PC-9 (cell line): Measurements from ENCODE around the gene ATF6. TPM values are rescaled to one million over a fixed set of nuclear protein-coding genes. Genes with fewer than 3 reads are reported as not detected.

Experiments
- BruUV-seq: library from RNA; stranded (reverse); fragments of 400-500 nt; replicated peaks from 2 replicates; lab custom pipeline; 2021; lab: Mats Ljungman, UMichigan
- CTCF ChIA-PET: fragments of 300-600 bp; sonication (Branson Sonifier 250); formaldehyde crosslinking; loops from one replicate; lab custom pipeline; 2022; ENCODE audit warnings: antibody characterized with exemption; lab: Charles Lee
- POLR2A ChIA-PET: fragments of 300-600 bp; sonication (Branson Sonifier 250); formaldehyde crosslinking; loops from one replicate; lab custom pipeline; 2022; ENCODE audit warnings: antibody characterized with exemption; ENCODE audit not compliant: unreplicated experiment; lab: Charles Lee
- DNase-seq, 2 experiments: peaks; one replicate each; pipeline versions ENCODE4 v3.0.0 to v3.0.0-alpha.2; 2015 to 2022; ENCODE audit warnings: mixed read lengths in 1 of 2
- H2AFZ ChIP-seq: fragments of 200-600 bp; sonication (generic); 2 replicates; pipeline ENCODE4 v1.8.1; 2017; ENCODE audit warnings: antibody characterized with exemption
- H3F3A ChIP-seq: fragments of 200-600 bp; sonication (generic); 2 replicates; pipeline ENCODE4 v1.8.1; 2017; ENCODE audit warnings: antibody characterized with exemption, mild to moderate bottlenecking, low read depth; ENCODE audit not compliant: insufficient read depth
- H3K27ac ChIP-seq: fragments of 200-600 bp; sonication (generic); 2 replicates; pipeline ENCODE4 v1.6.1; 2016; ENCODE audit warnings: mixed run types
- H3K27me3 ChIP-seq: fragments of 200-600 bp; sonication (generic); 2 replicates; pipeline ENCODE4 v1.6.1; 2016; ENCODE audit warnings: low read depth, mixed run types; ENCODE audit not compliant: insufficient read depth
- H3K36me3 ChIP-seq: fragments of 200-600 bp; sonication (generic); 2 replicates; pipeline ENCODE4 v1.6.1; 2016; ENCODE audit warnings: low read depth, mixed run types
- H3K4me1 ChIP-seq: fragments of 200-600 bp; sonication (generic); replicated peaks from 2 replicates; pipeline ENCODE4 v1.6.1; 2016; ENCODE audit warnings: mixed run types; ENCODE audit not compliant: insufficient read depth
- H3K4me2 ChIP-seq: fragments of 200-600 bp; sonication (generic); 2 replicates; pipeline ENCODE4 v1.6.1; 2017; ENCODE audit warnings: mixed run types
- H3K4me3 ChIP-seq: fragments of 200-600 bp; sonication (generic); 2 replicates; pipeline ENCODE4 v1.6.1; 2016; ENCODE audit warnings: mixed run types
- H3K79me2 ChIP-seq: fragments of 200-600 bp; sonication (generic); 2 replicates; pipeline ENCODE4 v1.6.1; 2017; ENCODE audit warnings: low read depth, mixed run types
- H3K9me2 ChIP-seq: fragments of 200-600 bp; sonication (generic); 2 replicates; pipeline ENCODE4 v1.8.1; 2017; ENCODE audit warnings: mild to moderate bottlenecking; ENCODE audit not compliant: insufficient read depth
- H3K9me3 ChIP-seq: fragments of 200-600 bp; sonication (generic); 2 replicates; pipeline ENCODE4 v1.8.1; 2016; ENCODE audit warnings: low read depth; ENCODE audit not compliant: insufficient read depth
- H4K20me1 ChIP-seq: fragments of 200-600 bp; sonication (generic); 2 replicates; pipeline ENCODE4 v1.8.1; 2017; ENCODE audit not compliant: insufficient read depth
- EZH2 ChIP-seq: fragments of 200-600 bp; sonication (generic); IDR thresholded peaks from 2 replicates; pipeline ENCODE4 v1.8.0; 2017; ENCODE audit warnings: antibody characterized with exemption, low read depth
- intact Hi-C: fragments of 100-400 bp; cut with micrococcal nuclease; formaldehyde crosslinking; loops from one replicate; pipeline ENCODE4 v1.10.0; 2022; ENCODE audit not compliant: unreplicated experiment
- total RNA-seq: library from RNA; stranded (reverse); gene quantifications from 2 replicates; pipeline ENCODE4 v1.2.3, GENCODE V29; 2021
- TF ChIP-seq, protein P1 (sequence below): fragments of 200-600 bp; sonication (generic); conservative IDR thresholded peaks from 2 replicates; pipeline ENCODE4 v1.6.1; 2017; ENCODE audit warnings: mixed run types, antibody characterized with exemption, mild to moderate bottlenecking, moderate library complexity

The ATF6 gene
- total RNA-seq, 1 experiment from 2014 or later = 19.5 TPM

DNA sequence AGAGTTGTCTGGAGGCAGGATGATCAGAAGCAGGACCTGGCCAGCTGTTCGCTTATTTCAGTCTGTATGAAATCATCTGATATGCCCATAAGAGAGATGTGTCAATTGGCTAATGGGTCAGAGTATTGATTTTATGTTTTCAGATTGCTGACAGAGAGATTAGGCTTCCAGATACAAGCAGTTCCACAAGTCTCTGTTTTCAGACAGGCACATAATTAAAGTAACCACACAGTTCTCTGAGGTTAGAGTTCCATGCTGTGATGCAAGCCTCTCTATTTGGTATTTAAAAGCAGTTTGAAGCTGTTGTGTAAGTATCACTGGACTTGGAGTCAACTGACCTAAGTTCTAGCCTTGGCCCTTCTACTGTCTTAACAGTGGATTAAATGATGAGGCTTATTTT lies 50.1 kb downstream of the ATF6 start:
- H3K79me2 ChIP-seq = no peaks in the 10 kb centered on the region
- ChIA-PET POLR2A (no interaction called here), CTCF (no interaction called here)
- no peaks in the 10 kb centered on the region for H3K4me1 ChIP-seq
- peaks cover 4% of the 10 kb centered on the region; the same call in 1 of the 2 replicates for H4K20me1 ChIP-seq
- TF ChIP-seq EZH2 = no peak
- TF ChIP-seq, protein P1, sequence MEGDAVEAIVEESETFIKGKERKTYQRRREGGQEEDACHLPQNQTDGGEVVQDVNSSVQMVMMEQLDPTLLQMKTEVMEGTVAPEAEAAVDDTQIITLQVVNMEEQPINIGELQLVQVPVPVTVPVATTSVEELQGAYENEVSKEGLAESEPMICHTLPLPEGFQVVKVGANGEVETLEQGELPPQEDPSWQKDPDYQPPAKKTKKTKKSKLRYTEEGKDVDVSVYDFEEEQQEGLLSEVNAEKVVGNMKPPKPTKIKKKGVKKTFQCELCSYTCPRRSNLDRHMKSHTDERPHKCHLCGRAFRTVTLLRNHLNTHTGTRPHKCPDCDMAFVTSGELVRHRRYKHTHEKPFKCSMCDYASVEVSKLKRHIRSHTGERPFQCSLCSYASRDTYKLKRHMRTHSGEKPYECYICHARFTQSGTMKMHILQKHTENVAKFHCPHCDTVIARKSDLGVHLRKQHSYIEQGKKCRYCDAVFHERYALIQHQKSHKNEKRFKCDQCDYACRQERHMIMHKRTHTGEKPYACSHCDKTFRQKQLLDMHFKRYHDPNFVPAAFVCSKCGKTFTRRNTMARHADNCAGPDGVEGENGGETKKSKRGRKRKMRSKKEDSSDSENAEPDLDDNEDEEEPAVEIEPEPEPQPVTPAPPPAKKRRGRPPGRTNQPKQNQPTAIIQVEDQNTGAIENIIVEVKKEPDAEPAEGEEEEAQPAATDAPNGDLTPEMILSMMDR = no peak
- DNase-seq = no peak
- no TSS peak for BruUV-seq
- no peaks in the 10 kb centered on the region; the same call in 1 of the 2 replicates for H3K9me3 ChIP-seq
- H2AFZ ChIP-seq = no peak overlapping the region
- H3K27me3 ChIP-seq = no peaks in the 10 kb centered on the region
- H3K27ac ChIP-seq = no peak overlapping the region
- H3K36me3 ChIP-seq = 0 out of 2 replicates have a peak, but pooled peaks cover under 1% of the 10 kb centered on the region
- H3K4me3 ChIP-seq = no peak overlapping the region
- H3F3A ChIP-seq = no peaks in the 10 kb centered on the region
- no peaks in the 10 kb centered on the region; the same call in 1 of the 2 replicates for H3K9me2 ChIP-seq
- H3K4me2 ChIP-seq = no peak overlapping the region
- intact Hi-C loops = no loop called here

DNA sequence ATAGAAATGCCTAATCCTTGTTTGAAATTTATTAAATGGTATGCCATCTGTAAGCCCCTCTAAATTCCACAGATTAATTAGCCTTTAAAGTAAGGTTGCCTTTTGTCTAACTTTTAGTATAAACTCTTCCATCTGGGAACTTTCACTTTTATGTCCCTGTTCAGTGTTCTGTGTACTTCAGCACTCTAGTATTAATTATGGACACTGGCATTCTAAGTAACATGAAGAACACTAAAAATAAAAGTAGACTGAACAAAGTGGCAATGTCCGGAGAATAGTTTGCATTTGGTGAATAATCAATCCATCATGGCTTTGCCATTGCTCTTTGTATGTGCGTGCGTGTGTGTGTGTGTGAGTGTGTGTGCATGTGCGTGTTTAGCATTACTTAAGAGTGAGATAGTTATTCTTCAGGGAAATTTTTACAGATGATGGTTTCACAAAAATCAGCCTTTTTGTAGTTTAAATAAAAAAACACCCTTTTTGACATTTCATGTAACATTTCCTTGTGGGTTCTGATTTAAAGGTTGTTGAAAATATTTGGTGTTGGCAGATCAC lies 51.1 kb downstream of the ATF6 start:
- Histone ChIP-seq H3K36me3 (no peaks in the 10 kb centered on the region), H3K27ac (no peak overlapping the region), H3K9me2 (no peaks in the 10 kb centered on the region; the same call in 1 of the 2 replicates), H3K4me1 (no peaks in the 10 kb centered on the region), H3F3A (no peaks in the 10 kb centered on the region), H3K27me3 (no peaks in the 10 kb centered on the region), H3K79me2 (no peaks in the 10 kb centered on the region), H3K9me3 (no peaks in the 10 kb centered on the region; the same call in 1 of the 2 replicates), H3K4me3 (no peak overlapping the region), H3K4me2 (no peak overlapping the region), H2AFZ (no peak overlapping the region), H4K20me1 (peaks cover 4% of the 10 kb centered on the region; the same call in 1 of the 2 replicates)
- no peak for TF ChIP-seq EZH2
- TF ChIP-seq, protein P1 = no peak
- no peak for DNase-seq
- ChIA-PET POLR2A (no interaction called here), CTCF (no interaction called here)
- intact Hi-C loops = no loop called here
- BruUV-seq = no TSS peak

DNA sequence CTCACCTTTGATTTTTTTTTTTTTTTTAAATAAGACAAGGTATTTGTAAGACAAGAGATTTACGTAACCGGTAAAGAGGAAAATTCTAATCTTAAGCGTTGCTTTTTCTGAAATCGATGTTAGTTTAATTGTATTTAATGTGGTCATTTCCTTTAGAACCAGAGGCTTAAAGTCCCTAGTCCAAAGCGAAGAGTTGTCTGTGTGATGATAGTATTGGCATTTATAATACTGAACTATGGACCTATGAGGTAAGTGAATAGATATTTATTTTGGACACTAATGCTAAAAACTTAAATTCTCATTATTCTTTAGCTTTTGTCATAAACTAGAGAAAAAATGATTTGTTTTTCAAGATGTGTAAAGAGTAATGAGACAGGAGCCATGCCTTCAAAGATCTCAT lies 54.8 kb downstream of the ATF6 start:
- ChIA-PET CTCF (no interaction called here), POLR2A (no interaction called here)
- Histone ChIP-seq H4K20me1 (no peaks in the 10 kb centered on the region; the same call in 1 of the 2 replicates), H3K79me2 (no peaks in the 10 kb centered on the region), H3K9me2 (no peaks in the 10 kb centered on the region), H3K27me3 (no peaks in the 10 kb centered on the region), H3K27ac (no peak overlapping the region), H3K4me1 (no peaks in the 10 kb centered on the region), H3K9me3 (no peaks in the 10 kb centered on the region; the same call in 1 of the 2 replicates), H3K4me2 (no peak overlapping the region), H2AFZ (no peak overlapping the region), H3K36me3 (no peaks in the 10 kb centered on the region), H3K4me3 (no peak overlapping the region), H3F3A (no peaks in the 10 kb centered on the region)
- TF ChIP-seq EZH2 = no peak
- TF ChIP-seq, protein P1 = no peak
- intact Hi-C loops = no loop called here
- no TSS peak for BruUV-seq
- DNase-seq = no peak
